ENCODE measurements around the gene ZP4. TPM values are rescaled to one million over a fixed set of nuclear protein-coding genes. Genes with fewer than 3 reads are reported as not detected.

The ZP4 gene
- total and polyA plus RNA-seq, 2 donors from 2014 or later: not detected

GRCh38 chr1:237834048-237834447 is 56.7 kb downstream of the ZP4 start:
- no peak for FAIRE-seq
- intact Hi-C loops (cut with DNase I): no loop called here

GRCh38 chr1:237832858-237833257 is 57.9 kb downstream of the ZP4 start:
- TF ChIP-seq, protein P1, sequence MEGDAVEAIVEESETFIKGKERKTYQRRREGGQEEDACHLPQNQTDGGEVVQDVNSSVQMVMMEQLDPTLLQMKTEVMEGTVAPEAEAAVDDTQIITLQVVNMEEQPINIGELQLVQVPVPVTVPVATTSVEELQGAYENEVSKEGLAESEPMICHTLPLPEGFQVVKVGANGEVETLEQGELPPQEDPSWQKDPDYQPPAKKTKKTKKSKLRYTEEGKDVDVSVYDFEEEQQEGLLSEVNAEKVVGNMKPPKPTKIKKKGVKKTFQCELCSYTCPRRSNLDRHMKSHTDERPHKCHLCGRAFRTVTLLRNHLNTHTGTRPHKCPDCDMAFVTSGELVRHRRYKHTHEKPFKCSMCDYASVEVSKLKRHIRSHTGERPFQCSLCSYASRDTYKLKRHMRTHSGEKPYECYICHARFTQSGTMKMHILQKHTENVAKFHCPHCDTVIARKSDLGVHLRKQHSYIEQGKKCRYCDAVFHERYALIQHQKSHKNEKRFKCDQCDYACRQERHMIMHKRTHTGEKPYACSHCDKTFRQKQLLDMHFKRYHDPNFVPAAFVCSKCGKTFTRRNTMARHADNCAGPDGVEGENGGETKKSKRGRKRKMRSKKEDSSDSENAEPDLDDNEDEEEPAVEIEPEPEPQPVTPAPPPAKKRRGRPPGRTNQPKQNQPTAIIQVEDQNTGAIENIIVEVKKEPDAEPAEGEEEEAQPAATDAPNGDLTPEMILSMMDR (IDR thresholded peaks at IDR 0.05; ENCODE audit: borderline replicate concordance, extremely low read depth, insufficient read depth): no peak
- Histone ChIP-seq H3K27ac (ENCODE audit: low read depth in 2 of 2, low read length in 2 of 2) (no peak overlapping the region), H3K9me3 (ENCODE audit: control insufficient read depth in 2 of 3, insufficient read depth in 1 of 3, low read length in 3 of 3) (no peaks in the 10 kb centered on the region), H3K27me3 (ENCODE audit: control insufficient read depth, insufficient read depth, low read length) (no peaks in the 10 kb centered on the region), H3K36me3 (ENCODE audit: control insufficient read depth in 2 of 3, insufficient read depth in 3 of 3, low read length in 3 of 3) (no peaks in the 10 kb centered on the region), H3K9ac (ENCODE audit: low read length in 3 of 3) (no peak overlapping the region), H3K4me3 (ENCODE audit: low read length in 3 of 3) (no peak overlapping the region), H3K4me1 (ENCODE audit: control insufficient read depth in 2 of 3, insufficient read depth in 2 of 3, low read depth in 1 of 3, low read length in 3 of 3) (no peaks in the 10 kb centered on the region)
- no peak for FAIRE-seq
- DNase-seq: no peak
- intact Hi-C loops (cut with DNase I): no loop called here

More at GRCh38 chr1:237834048-237834447, 56.7 kb downstream of the ZP4 start:
- TF ChIP-seq, protein P1 (IDR thresholded peaks at IDR 0.05; ENCODE audit: borderline replicate concordance, extremely low read depth, insufficient read depth): no peak
- Histone ChIP-seq H3K4me1 (ENCODE audit: control insufficient read depth in 2 of 3, insufficient read depth in 2 of 3, low read depth in 1 of 3, low read length in 3 of 3) (no peaks in the 10 kb centered on the region), H3K9me3 (ENCODE audit: control insufficient read depth in 2 of 3, insufficient read depth in 1 of 3, low read length in 3 of 3) (no peaks in the 10 kb centered on the region), H3K4me3 (ENCODE audit: low read length in 3 of 3) (no peak overlapping the region), H3K36me3 (ENCODE audit: control insufficient read depth in 2 of 3, insufficient read depth in 3 of 3, low read length in 3 of 3) (no peaks in the 10 kb centered on the region), H3K27ac (ENCODE audit: low read depth in 2 of 2, low read length in 2 of 2) (no peak overlapping the region), H3K9ac (ENCODE audit: low read length in 3 of 3) (no peak overlapping the region), H3K27me3 (ENCODE audit: control insufficient read depth, insufficient read depth, low read length) (no peaks in the 10 kb centered on the region)
- no peak for DNase-seq
